Medulla oblongata (tissue), 1 donor: ENCODE results near the gene DBT.
A peak's percentile ranks its signal among the peaks of the same experiment; 100 is the strongest.
"Not testable (repeated sequence)": the region's sequence is repeated elsewhere in the genome, so short reads cannot be mapped to it uniquely, and the experiment has no call there.

Experiments
- DNase-seq: peaks from one replicate; pipeline ENCODE4 v3.0.0-alpha.2; 2015; ENCODE audit errors: extremely low spot score

Gene DBT

GRCh38 chr1:100250807-100251206 is 1.2 kb upstream of the DBT start:
- DNase-seq, result no peak

- DNase-seq, result peak; percentile 30
These were observed 630 bp upstream of the DBT start for GRCh38 chr1:100250264-100250663.

- DNase-seq, result peak; percentile 15
These were observed 488 bp downstream of the DBT start for GRCh38 chr1:100249155-100249536.

GRCh38 chr1:100246738-100247137 is 2.9 kb downstream of the DBT start:
- no peak for DNase-seq

- no peak for DNase-seq
These were observed 9.0 kb downstream of the DBT start for GRCh38 chr1:100240631-100241030.

GRCh38 chr1:100239961-100240360 is 9.7 kb downstream of the DBT start:
- no peak for DNase-seq

GRCh38 chr1:100237091-100237490 is 12.5 kb downstream of the DBT start:
- no peak for DNase-seq

GRCh38 chr1:100234432-100234831 is 15.2 kb downstream of the DBT start:
- DNase-seq, result no peak

- not testable (repeated sequence) for DNase-seq
These were observed 16.1 kb downstream of the DBT start for GRCh38 chr1:100233566-100233965.

GRCh38 chr1:100232156-100232555 is 17.5 kb downstream of the DBT start:
- DNase-seq, result no peak

GRCh38 chr1:100231721-100232120 is 17.9 kb downstream of the DBT start:
- no peak for DNase-seq

GRCh38 chr1:100230765-100231164 is 18.9 kb downstream of the DBT start:
- DNase-seq, result no peak

- DNase-seq, result no peak
These were observed 19.8 kb downstream of the DBT start for GRCh38 chr1:100229681-100230443.

GRCh38 chr1:100222428-100222827 is 27.2 kb downstream of the DBT start:
- DNase-seq, result no peak

- DNase-seq, result no peak
These were observed 29.8 kb downstream of the DBT start for GRCh38 chr1:100219883-100220282.

GRCh38 chr1:100219457-100219856 is 30.2 kb downstream of the DBT start:
- DNase-seq, result no peak

- DNase-seq, result no peak
These were observed 31.8 kb downstream of the DBT start for GRCh38 chr1:100217834-100218233.

- DNase-seq, result no peak
These were observed 34.5 kb downstream of the DBT start for GRCh38 chr1:100215101-100215500.

GRCh38 chr1:100213141-100213540 is 36.5 kb downstream of the DBT start:
- DNase-seq, result no peak

- no peak for DNase-seq
These were observed 43.3 kb downstream of the DBT start for GRCh38 chr1:100206301-100206700.

- DNase-seq, result not testable (repeated sequence)
These were observed 44.0 kb downstream of the DBT start for GRCh38 chr1:100205593-100205992.

- DNase-seq, result not testable (repeated sequence)
These were observed 44.5 kb downstream of the DBT start for GRCh38 chr1:100205103-100205502.

- not testable (repeated sequence) for DNase-seq
These were observed 46.9 kb downstream of the DBT start for GRCh38 chr1:100202703-100203102.

GRCh38 chr1:100200060-100200459 is 49.6 kb downstream of the DBT start:
- DNase-seq, result not testable (repeated sequence)
